SU-DHL-6 (cell line): ENCODE data around the gene FIBCD1.
"Not testable (repeated sequence)": the region's sequence is repeated elsewhere in the genome, so short reads cannot be mapped to it uniquely, and the experiment has no call there.

Source experiments
- H2AFZ ChIP-seq: fragments of 200-600 bp; sonication (generic); 2 replicates; pipeline ENCODE4 v1.6.1; 2014; ENCODE audit warnings: low read depth, mild to moderate bottlenecking, moderate library complexity, mixed read lengths, antibody characterized with exemption, low read length; ENCODE audit not compliant: severe bottlenecking
- H3F3A ChIP-seq: fragments of 200-600 bp; shearing (Covaris generic); 2 replicates; pipeline ENCODE4 v1.6.0; 2016; ENCODE audit warnings: antibody characterized with exemption, mild to moderate bottlenecking; ENCODE audit not compliant: insufficient read depth
- H3K27ac ChIP-seq: fragments of 200-600 bp; sonication (generic); 2 replicates; pipeline ENCODE4 v1.5.1; 2016; ENCODE audit warnings: low read depth, mild to moderate bottlenecking, low read length, moderate library complexity, mixed read lengths
- H3K27me3 ChIP-seq: fragments of 200-600 bp; sonication (generic), shearing (Covaris generic); 2 replicates; pipeline ENCODE4 v1.6.0; 2014; ENCODE audit warnings: mild to moderate bottlenecking, low read length
- H3K36me3 ChIP-seq: fragments of 200-600 bp; sonication (generic); 2 replicates; pipeline ENCODE4 v1.6.1; 2014; ENCODE audit warnings: mild to moderate bottlenecking, low read length, mixed read lengths
- H3K4me2 ChIP-seq: fragments of 300-600, 200-600 bp; shearing (Covaris generic), sonication (generic); 2 replicates; pipeline ENCODE4 v1.6.0; 2014; ENCODE audit warnings: low read length, low read depth, mild to moderate bottlenecking; ENCODE audit not compliant: poor library complexity, severe bottlenecking
- H3K4me3 ChIP-seq: fragments of 200-600 bp; sonication (generic); 2 replicates; pipeline ENCODE4 v1.5.1; 2014; ENCODE audit warnings: antibody characterized with exemption, low read length, mild to moderate bottlenecking, mixed read lengths; ENCODE audit not compliant: insufficient read depth, poor library complexity, severe bottlenecking
- H3K79me2 ChIP-seq: fragments of 200-600 bp; sonication (generic); 2 replicates; pipeline ENCODE4 v1.6.1; 2014; ENCODE audit warnings: mild to moderate bottlenecking, low read length, moderate library complexity; ENCODE audit not compliant: insufficient read depth
- H3K9ac ChIP-seq: fragments of 200-600 bp; sonication (generic); 2 replicates; pipeline ENCODE4 v1.7.0; 2014; ENCODE audit warnings: mild to moderate bottlenecking, low read length
- H3K9me2 ChIP-seq: fragments of 200-600 bp; sonication (generic); replicated peaks from 2 replicates; pipeline ENCODE4 v1.6.1; 2014; ENCODE audit warnings: low read length; ENCODE audit not compliant: insufficient read depth
- H3K9me3 ChIP-seq: fragments of 200-600 bp; sonication (generic); 2 replicates; pipeline ENCODE4 v1.6.1; 2014; ENCODE audit warnings: low read length, mixed read lengths; ENCODE audit not compliant: insufficient read depth
- H4K20me1 ChIP-seq: fragments of 200-600 bp; sonication (generic); 2 replicates; pipeline ENCODE4 v1.6.1; 2014; ENCODE audit warnings: low read depth, mild to moderate bottlenecking, antibody characterized with exemption, low read length, moderate library complexity, mixed read lengths
- EZH2phosphoT487 ChIP-seq: fragments of 200-600 bp; sonication (generic), shearing (Covaris generic); conservative IDR thresholded peaks from 2 replicates; pipeline ENCODE4 v1.6.1; 2018; ENCODE audit warnings: mild to moderate bottlenecking, antibody characterized with exemption, low read length, moderate library complexity, mixed read lengths
- TF ChIP-seq, protein P1 (sequence below): fragments of 200-600 bp; sonication (generic); IDR thresholded peaks from one replicate; pipeline ENCODE4 v1.5.1; 2017; ENCODE audit warnings: antibody characterized with exemption, mild to moderate bottlenecking, low read length, moderate library complexity; ENCODE audit not compliant: insufficient read depth, poor library complexity, severe bottlenecking

FIBCD1 gene

DNA sequence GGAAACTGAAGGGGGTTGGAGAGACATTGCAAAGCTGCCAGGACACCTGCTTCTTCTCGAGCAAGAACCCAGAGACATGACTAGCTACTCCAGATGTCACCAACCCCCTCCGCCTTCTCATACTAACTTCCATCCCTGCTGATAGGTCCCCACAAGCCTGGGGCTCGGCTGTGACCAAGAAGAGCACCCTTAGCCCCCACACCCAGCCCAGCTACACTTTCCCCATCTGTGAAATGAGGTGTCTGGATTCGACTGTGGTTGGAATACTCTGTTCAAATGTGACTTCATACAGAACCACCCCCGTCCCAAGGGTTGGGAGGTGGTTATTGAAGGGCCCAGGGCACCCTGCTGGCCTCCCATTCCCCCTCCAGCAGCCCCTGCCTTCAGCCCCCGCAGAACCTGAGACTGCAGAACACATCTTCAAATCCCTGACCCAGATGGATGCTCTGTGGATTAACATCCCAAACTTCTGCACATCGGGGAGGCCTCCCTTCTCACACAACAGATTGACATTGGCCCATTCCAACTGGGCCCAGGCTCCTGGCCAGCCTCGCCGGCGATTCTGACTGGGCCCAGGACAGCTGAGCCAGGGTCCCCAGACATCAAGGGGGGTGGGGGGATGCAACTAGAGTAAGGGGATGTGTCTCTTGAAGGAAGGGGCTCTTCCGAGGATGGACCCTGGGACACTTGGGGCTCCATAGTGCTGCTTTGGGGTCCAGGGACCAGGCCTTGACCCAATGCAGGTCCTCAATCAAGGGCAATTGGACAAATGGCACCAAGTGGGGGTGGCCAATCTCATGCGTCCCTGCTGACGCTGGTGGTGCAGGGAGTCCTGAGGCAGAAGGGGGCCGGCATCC, 21.7 kb upstream of the FIBCD1 start:
- peaks cover 8% of the 10 kb centered on the region; the same call in 1 of the 2 replicates for H3K9me3 ChIP-seq
- H3K27me3 ChIP-seq = no peaks in the 10 kb centered on the region
- H3K9me2 ChIP-seq = no peaks in the 10 kb centered on the region
- no peak overlapping the region for H3K9ac ChIP-seq
- H2AFZ ChIP-seq = no peak overlapping the region
- H4K20me1 ChIP-seq = no peaks in the 10 kb centered on the region
- H3K36me3 ChIP-seq = no peaks in the 10 kb centered on the region
- 0 out of 2 replicates have a peak, but pooled peaks cover 4% of the 10 kb centered on the region for H3F3A ChIP-seq
- no peak overlapping the region for H3K27ac ChIP-seq
- H3K4me3 ChIP-seq = no peak overlapping the region
- no peaks in the 10 kb centered on the region for H3K79me2 ChIP-seq
- no peak for TF ChIP-seq EZH2phosphoT487
- TF ChIP-seq, protein P1, sequence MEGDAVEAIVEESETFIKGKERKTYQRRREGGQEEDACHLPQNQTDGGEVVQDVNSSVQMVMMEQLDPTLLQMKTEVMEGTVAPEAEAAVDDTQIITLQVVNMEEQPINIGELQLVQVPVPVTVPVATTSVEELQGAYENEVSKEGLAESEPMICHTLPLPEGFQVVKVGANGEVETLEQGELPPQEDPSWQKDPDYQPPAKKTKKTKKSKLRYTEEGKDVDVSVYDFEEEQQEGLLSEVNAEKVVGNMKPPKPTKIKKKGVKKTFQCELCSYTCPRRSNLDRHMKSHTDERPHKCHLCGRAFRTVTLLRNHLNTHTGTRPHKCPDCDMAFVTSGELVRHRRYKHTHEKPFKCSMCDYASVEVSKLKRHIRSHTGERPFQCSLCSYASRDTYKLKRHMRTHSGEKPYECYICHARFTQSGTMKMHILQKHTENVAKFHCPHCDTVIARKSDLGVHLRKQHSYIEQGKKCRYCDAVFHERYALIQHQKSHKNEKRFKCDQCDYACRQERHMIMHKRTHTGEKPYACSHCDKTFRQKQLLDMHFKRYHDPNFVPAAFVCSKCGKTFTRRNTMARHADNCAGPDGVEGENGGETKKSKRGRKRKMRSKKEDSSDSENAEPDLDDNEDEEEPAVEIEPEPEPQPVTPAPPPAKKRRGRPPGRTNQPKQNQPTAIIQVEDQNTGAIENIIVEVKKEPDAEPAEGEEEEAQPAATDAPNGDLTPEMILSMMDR = no peak
- H3K4me2 ChIP-seq = no peak overlapping the region

DNA sequence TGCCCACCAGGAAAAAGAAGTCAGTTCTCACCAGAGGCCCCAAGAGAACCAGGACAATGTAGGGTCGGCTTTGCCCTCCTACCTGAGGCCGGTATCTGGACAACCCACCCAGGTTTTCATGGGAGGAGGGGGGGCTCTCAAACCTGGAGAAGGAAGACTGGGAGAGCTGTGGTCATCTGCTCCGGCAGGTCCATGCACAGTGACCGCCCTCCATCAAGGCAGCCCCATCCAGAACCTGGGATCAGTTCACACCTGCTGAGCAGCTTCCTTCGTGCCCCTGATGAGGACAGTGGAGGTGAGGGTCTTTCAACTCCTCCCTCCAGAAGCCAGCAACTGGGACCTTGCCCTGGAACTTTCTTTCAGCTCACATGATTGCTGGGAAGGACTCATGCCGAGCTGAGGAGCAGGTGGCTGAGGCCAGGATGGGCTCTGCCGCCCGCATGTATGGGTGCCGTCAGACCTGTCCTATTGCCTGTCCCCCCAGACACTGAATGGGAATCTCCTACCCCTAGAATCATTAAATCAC, 20.8 kb upstream of the FIBCD1 start:
- peaks cover 8% of the 10 kb centered on the region; the same call in 1 of the 2 replicates for H3K9me3 ChIP-seq
- no peak for TF ChIP-seq EZH2phosphoT487
- TF ChIP-seq, protein P1 = no peak
- H3K4me3 ChIP-seq = no peak overlapping the region
- H3K4me2 ChIP-seq = no peak overlapping the region
- no peak overlapping the region for H3K9ac ChIP-seq
- no peak overlapping the region for H3K27ac ChIP-seq
- H3F3A ChIP-seq = 0 out of 2 replicates have a peak, but pooled peaks cover 4% of the 10 kb centered on the region
- no peaks in the 10 kb centered on the region for H3K79me2 ChIP-seq
- no peak overlapping the region for H2AFZ ChIP-seq
- H3K27me3 ChIP-seq = no peaks in the 10 kb centered on the region
- no peaks in the 10 kb centered on the region for H4K20me1 ChIP-seq
- H3K36me3 ChIP-seq = no peaks in the 10 kb centered on the region
- no peaks in the 10 kb centered on the region for H3K9me2 ChIP-seq

DNA sequence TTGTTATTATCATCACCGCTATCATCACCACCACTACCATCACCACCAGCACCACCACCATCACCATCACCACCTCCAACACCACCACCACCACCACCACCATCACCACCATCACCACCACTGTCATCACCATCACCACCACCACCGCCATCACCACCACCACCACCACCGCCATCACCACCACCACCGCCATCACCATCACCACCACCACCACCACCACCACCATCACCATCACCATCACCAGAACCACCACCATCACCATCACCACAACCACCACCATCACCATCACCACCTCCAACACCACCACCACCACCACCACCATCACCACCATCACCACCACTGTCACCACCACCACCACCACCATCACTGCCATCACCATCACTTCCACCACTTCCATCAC, 19.5 kb upstream of the FIBCD1 start:
- not testable (repeated sequence) for H3K27ac ChIP-seq, H3K4me3 ChIP-seq, H3K9me2 ChIP-seq, H4K20me1 ChIP-seq, H3K36me3 ChIP-seq, H2AFZ ChIP-seq, H3K9ac ChIP-seq, H3F3A ChIP-seq, H3K79me2 ChIP-seq, H3K4me2 ChIP-seq, H3K27me3 ChIP-seq, H3K9me3 ChIP-seq
